ENCODE measurements around the gene GJC1.

Gene GJC1

DNA sequence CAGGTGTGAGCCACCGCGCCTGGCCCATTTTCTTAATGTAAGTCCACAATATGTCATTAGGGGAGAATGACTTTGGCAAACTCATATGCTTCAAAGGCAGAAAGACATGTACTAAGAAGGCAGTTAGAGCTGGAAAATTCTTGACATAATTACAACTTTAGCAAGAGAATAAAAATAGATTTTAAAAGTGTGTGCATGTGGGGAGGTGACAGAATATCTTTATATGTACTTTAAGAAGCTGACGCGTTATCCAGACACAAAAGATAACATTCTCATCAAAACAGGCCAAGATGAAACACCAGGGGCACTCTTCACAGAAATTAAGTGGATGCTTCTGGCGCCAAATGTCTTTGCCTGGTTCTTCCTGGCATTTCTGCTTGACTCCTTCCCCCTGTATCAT is 28.2 kb downstream of the GJC1 start:
- ATAC-seq, result no peak
- TF ChIP-seq, protein P1, sequence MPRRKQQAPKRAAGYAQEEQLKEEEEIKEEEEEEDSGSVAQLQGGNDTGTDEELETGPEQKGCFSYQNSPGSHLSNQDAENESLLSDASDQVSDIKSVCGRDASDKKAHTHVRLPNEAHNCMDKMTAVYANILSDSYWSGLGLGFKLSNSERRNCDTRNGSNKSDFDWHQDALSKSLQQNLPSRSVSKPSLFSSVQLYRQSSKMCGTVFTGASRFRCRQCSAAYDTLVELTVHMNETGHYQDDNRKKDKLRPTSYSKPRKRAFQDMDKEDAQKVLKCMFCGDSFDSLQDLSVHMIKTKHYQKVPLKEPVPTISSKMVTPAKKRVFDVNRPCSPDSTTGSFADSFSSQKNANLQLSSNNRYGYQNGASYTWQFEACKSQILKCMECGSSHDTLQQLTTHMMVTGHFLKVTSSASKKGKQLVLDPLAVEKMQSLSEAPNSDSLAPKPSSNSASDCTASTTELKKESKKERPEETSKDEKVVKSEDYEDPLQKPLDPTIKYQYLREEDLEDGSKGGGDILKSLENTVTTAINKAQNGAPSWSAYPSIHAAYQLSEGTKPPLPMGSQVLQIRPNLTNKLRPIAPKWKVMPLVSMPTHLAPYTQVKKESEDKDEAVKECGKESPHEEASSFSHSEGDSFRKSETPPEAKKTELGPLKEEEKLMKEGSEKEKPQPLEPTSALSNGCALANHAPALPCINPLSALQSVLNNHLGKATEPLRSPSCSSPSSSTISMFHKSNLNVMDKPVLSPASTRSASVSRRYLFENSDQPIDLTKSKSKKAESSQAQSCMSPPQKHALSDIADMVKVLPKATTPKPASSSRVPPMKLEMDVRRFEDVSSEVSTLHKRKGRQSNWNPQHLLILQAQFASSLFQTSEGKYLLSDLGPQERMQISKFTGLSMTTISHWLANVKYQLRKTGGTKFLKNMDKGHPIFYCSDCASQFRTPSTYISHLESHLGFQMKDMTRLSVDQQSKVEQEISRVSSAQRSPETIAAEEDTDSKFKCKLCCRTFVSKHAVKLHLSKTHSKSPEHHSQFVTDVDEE (CRISPR knock-in tag; IDR thresholded peaks at IDR 0.05), result no peak
- TF ChIP-seq CSDC2 (CRISPR knock-in tag; IDR thresholded peaks at IDR 0.05), result no peak
- no peak for TF ChIP-seq ESRRG (CRISPR knock-in tag; IDR thresholded peaks at IDR 0.05)
- TF ChIP-seq, protein P2, sequence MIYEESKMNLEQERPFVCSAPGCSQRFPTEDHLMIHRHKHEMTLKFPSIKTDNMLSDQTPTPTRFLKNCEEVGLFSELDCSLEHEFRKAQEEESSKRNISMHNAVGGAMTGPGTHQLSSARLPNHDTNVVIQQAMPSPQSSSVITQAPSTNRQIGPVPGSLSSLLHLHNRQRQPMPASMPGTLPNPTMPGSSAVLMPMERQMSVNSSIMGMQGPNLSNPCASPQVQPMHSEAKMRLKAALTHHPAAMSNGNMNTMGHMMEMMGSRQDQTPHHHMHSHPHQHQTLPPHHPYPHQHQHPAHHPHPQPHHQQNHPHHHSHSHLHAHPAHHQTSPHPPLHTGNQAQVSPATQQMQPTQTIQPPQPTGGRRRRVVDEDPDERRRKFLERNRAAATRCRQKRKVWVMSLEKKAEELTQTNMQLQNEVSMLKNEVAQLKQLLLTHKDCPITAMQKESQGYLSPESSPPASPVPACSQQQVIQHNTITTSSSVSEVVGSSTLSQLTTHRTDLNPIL (CRISPR knock-in tag; IDR thresholded peaks at IDR 0.05; ENCODE audit: low read depth), result no peak
- TF ChIP-seq, protein P3, sequence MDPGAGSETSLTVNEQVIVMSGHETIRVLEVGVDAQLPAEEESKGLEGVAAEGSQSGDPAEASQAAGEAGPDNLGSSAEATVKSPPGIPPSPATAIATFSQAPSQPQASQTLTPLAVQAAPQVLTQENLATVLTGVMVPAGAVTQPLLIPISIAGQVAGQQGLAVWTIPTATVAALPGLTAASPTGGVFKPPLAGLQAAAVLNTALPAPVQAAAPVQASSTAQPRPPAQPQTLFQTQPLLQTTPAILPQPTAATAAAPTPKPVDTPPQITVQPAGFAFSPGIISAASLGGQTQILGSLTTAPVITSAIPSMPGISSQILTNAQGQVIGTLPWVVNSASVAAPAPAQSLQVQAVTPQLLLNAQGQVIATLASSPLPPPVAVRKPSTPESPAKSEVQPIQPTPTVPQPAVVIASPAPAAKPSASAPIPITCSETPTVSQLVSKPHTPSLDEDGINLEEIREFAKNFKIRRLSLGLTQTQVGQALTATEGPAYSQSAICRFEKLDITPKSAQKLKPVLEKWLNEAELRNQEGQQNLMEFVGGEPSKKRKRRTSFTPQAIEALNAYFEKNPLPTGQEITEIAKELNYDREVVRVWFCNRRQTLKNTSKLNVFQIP (CRISPR knock-in tag; IDR thresholded peaks at IDR 0.05; ENCODE audit: borderline replicate concordance, low read depth), result no peak
- TF ChIP-seq, protein P4, sequence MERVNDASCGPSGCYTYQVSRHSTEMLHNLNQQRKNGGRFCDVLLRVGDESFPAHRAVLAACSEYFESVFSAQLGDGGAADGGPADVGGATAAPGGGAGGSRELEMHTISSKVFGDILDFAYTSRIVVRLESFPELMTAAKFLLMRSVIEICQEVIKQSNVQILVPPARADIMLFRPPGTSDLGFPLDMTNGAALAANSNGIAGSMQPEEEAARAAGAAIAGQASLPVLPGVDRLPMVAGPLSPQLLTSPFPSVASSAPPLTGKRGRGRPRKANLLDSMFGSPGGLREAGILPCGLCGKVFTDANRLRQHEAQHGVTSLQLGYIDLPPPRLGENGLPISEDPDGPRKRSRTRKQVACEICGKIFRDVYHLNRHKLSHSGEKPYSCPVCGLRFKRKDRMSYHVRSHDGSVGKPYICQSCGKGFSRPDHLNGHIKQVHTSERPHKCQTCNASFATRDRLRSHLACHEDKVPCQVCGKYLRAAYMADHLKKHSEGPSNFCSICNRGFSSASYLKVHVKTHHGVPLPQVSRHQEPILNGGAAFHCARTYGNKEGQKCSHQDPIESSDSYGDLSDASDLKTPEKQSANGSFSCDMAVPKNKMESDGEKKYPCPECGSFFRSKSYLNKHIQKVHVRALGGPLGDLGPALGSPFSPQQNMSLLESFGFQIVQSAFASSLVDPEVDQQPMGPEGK (CRISPR knock-in tag; IDR thresholded peaks at IDR 0.05; ENCODE audit: borderline replicate concordance), result no peak
- TF ChIP-seq TCF4 (CRISPR knock-in tag; IDR thresholded peaks at IDR 0.05; ENCODE audit: borderline replicate concordance), result no peak

DNA sequence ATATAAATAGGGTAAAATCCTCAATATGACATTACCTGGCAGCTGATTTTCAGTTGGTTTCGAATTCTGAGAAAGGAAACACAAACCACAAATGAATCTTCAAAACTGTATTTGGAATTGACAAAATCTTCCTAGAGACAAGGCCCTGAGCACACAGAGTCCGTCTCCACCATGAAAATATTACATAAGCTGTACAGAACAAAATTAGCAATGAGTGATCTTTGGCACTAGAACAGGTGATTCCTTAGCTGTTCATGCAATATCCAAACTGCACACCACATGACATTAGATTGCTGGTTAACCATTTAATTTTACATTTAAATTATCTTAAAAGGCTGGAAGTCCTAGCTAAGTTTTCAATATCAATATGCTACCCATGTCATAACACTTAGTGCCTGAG is 31.7 kb downstream of the GJC1 start:
- no peak for ATAC-seq
- no peak for TF ChIP-seq ZNF8 (CRISPR knock-in tag; IDR thresholded peaks at IDR 0.05)
- TF ChIP-seq, protein P4 (CRISPR knock-in tag; IDR thresholded peaks at IDR 0.05; ENCODE audit: borderline replicate concordance), result no peak
- TF ChIP-seq CSDC2 (CRISPR knock-in tag; IDR thresholded peaks at IDR 0.05), result no peak
- TF ChIP-seq ISL1 (CRISPR knock-in tag; IDR thresholded peaks at IDR 0.05), result no peak
- no peak for TF ChIP-seq ARNTL (CRISPR knock-in tag; IDR thresholded peaks at IDR 0.05; ENCODE audit: borderline replicate concordance, low read depth)
- TF ChIP-seq ZFP30 (CRISPR knock-in tag; IDR thresholded peaks at IDR 0.05), result no peak
- no peak for TF ChIP-seq ESRRG (CRISPR knock-in tag; IDR thresholded peaks at IDR 0.05)
- no peak for TF ChIP-seq TCF4 (CRISPR knock-in tag; IDR thresholded peaks at IDR 0.05; ENCODE audit: borderline replicate concordance)
- TF ChIP-seq, protein P1 (CRISPR knock-in tag; IDR thresholded peaks at IDR 0.05), result no peak
- no peak for TF ChIP-seq ZC3H10 (CRISPR knock-in tag; IDR thresholded peaks at IDR 0.05)
- TF ChIP-seq, protein P2 (CRISPR knock-in tag; IDR thresholded peaks at IDR 0.05; ENCODE audit: low read depth), result no peak
- no peak for TF ChIP-seq GLIS3 (CRISPR knock-in tag; IDR thresholded peaks at IDR 0.05)
- TF ChIP-seq ZNF70 (CRISPR knock-in tag; IDR thresholded peaks at IDR 0.05), result no peak
- TF ChIP-seq RARB (CRISPR knock-in tag; IDR thresholded peaks at IDR 0.05), result no peak
- no peak for TF ChIP-seq SNAI2 (CRISPR knock-in tag; IDR thresholded peaks at IDR 0.05)
- TF ChIP-seq, protein P5, sequence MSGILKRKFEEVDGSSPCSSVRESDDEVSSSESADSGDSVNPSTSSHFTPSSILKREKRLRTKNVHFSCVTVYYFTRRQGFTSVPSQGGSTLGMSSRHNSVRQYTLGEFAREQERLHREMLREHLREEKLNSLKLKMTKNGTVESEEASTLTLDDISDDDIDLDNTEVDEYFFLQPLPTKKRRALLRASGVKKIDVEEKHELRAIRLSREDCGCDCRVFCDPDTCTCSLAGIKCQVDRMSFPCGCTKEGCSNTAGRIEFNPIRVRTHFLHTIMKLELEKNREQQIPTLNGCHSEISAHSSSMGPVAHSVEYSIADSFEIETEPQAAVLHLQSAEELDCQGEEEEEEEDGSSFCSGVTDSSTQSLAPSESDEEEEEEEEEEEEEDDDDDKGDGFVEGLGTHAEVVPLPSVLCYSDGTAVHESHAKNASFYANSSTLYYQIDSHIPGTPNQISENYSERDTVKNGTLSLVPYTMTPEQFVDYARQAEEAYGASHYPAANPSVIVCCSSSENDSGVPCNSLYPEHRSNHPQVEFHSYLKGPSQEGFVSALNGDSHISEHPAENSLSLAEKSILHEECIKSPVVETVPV (CRISPR knock-in tag; IDR thresholded peaks at IDR 0.05), result no peak

Measured in SK-N-SH treated with all-trans-retinoic acid at 6 μM for 48 hours (cell line).